PC-3 (cell line): ENCODE results near the gene DERA.

Experiments used
- EZH2 ChIP-seq: fragments of 300-600 bp; sonication (generic); IDR thresholded peaks from one replicate; pipeline ENCODE4 v1.6.1; 2017; ENCODE audit warnings: antibody characterized with exemption, mild to moderate bottlenecking, low read length; ENCODE audit not compliant: unreplicated experiment
- TF ChIP-seq, protein P1 (sequence below): fragments of 300-600 bp; sonication (generic); conservative IDR thresholded peaks from 2 replicates; pipeline ENCODE4 v1.5.1; 2017; ENCODE audit warnings: antibody characterized with exemption, low read depth, mild to moderate bottlenecking, low read length

DNA sequence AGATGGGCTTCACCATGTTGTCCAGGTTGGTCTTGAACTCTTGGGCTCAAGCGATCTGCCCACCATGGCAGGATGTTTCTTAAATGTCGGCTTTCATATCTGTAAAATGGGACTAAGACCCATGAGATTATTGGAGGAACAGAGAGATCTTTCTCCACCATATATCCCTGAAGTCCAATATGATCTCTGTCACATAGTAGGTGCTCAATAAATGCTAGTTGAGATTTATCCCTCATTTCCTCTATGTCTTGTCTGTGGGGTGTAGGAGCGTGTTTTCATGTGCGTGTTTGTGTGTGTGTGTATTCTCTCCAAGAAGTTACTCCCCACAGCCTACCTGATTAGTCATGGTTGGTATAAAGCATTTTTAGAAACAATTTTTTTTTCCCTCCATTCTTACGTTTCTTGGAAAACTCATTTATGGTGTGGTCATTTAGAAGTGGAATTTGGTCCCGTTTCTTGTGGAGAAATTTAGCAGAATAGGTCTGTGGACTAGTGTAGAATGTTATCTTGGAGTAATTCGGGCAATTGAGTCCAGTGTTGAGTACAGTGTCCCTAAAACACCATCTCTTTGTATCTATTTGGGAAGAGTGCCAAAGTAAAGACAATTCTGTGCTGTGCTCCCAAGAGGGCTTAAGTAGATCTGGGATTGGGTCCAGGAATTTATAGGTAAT lies 24.6 kb upstream of the DERA start:
- TF ChIP-seq, protein P1, sequence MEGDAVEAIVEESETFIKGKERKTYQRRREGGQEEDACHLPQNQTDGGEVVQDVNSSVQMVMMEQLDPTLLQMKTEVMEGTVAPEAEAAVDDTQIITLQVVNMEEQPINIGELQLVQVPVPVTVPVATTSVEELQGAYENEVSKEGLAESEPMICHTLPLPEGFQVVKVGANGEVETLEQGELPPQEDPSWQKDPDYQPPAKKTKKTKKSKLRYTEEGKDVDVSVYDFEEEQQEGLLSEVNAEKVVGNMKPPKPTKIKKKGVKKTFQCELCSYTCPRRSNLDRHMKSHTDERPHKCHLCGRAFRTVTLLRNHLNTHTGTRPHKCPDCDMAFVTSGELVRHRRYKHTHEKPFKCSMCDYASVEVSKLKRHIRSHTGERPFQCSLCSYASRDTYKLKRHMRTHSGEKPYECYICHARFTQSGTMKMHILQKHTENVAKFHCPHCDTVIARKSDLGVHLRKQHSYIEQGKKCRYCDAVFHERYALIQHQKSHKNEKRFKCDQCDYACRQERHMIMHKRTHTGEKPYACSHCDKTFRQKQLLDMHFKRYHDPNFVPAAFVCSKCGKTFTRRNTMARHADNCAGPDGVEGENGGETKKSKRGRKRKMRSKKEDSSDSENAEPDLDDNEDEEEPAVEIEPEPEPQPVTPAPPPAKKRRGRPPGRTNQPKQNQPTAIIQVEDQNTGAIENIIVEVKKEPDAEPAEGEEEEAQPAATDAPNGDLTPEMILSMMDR: no peak
- no peak for TF ChIP-seq EZH2
